Stimulated activated CD8-positive, alpha-beta memory T cell treated with anti-CD3 and anti-CD28 coated beads, Interleukin-7, amount 100 ng/mL, for 4 hours (primary cell): ENCODE measurements around the gene PERM1.

ENCODE experiments used
- DNase-seq, 2 donors: peaks; one replicate each; pipeline ENCODE4 v3.0.0-alpha.2; 2020; ENCODE audit warnings: low read depth in 2 of 2

The PERM1 gene

GRCh38 chr1:965526-966134 lies 16.3 kb downstream of the PERM1 start:
- DNase-seq = no peak

- DNase-seq = no peak
Measured at GRCh38 chr1:964691-965525, 17.0 kb downstream of the PERM1 start.

GRCh38 chr1:963746-964525 lies 18.0 kb downstream of the PERM1 start:
- no peak for DNase-seq

- no peak for DNase-seq
Measured at GRCh38 chr1:963301-963651, 18.6 kb downstream of the PERM1 start.

- DNase-seq = no peak
Measured at GRCh38 chr1:962381-963300, 19.3 kb downstream of the PERM1 start.

- DNase-seq = no peak
Measured at GRCh38 chr1:961132-961669, 20.7 kb downstream of the PERM1 start.

- DNase-seq = peak; percentile 54 to 77
Measured at GRCh38 chr1:960363-961131, 21.3 kb downstream of the PERM1 start, which contains the start of gene KLHL17. TSS of gene KLHL17 (plus strand) at chr1:960584. CDS start at chr1:960694, 110 bp downstream.

- DNase-seq = no peak
Measured at GRCh38 chr1:959731-960362, 22.0 kb downstream of the PERM1 start.

GRCh38 chr1:958823-959730 lies 22.8 kb downstream of the PERM1 start, which contains the start of gene NOC2L:
TSS of gene NOC2L (minus strand) at chr1:959256. CDS start at chr1:959240, 16 bp downstream.
- DNase-seq = peak; percentile 88 to 94

- DNase-seq = no peak
Measured at GRCh38 chr1:956636-957035, 25.3 kb downstream of the PERM1 start.

- no peak for DNase-seq
Measured at GRCh38 chr1:955474-955873, 26.4 kb downstream of the PERM1 start.

- DNase-seq = no peak
Measured at GRCh38 chr1:954927-955326, 27.0 kb downstream of the PERM1 start.

- no peak for DNase-seq
Measured at GRCh38 chr1:953524-954320, 28.2 kb downstream of the PERM1 start.

GRCh38 chr1:952603-953002 lies 29.3 kb downstream of the PERM1 start:
- DNase-seq = no peak

- no peak for DNase-seq
Measured at GRCh38 chr1:952201-952600, 29.7 kb downstream of the PERM1 start.

- no peak for DNase-seq
Measured at GRCh38 chr1:951364-951763, 30.5 kb downstream of the PERM1 start.

- no peak for DNase-seq
Measured at GRCh38 chr1:950881-951280, 31.0 kb downstream of the PERM1 start.

- DNase-seq = no peak
Measured at GRCh38 chr1:950268-950667, 31.6 kb downstream of the PERM1 start.
